Mesendoderm (in vitro differentiated cells): ENCODE data around the gene SLC4A8.

Experiments
- DNase-seq: peaks from one replicate; pipeline ENCODE4 v3.0.0; 2013
- H2AK5ac ChIP-seq: 2 replicates; pipeline ENCODE4 v1.6.1; 2013; ENCODE audit warnings: low read length, inconsistent platforms
- H2BK120ac ChIP-seq: 2 replicates; pipeline ENCODE4 v1.6.1; 2013; ENCODE audit warnings: low read depth, mild to moderate bottlenecking, low read length, moderate library complexity, mixed read lengths
- H2BK15ac ChIP-seq: replicated peaks from 2 replicates; pipeline ENCODE4 v1.6.1; 2013; ENCODE audit warnings: low read depth, mild to moderate bottlenecking, moderate library complexity
- H2BK5ac ChIP-seq: 2 replicates; pipeline ENCODE4 v1.6.1; 2013; ENCODE audit warnings: low read length, inconsistent platforms
- H3K18ac ChIP-seq: 2 replicates; pipeline ENCODE4 v1.6.1; 2013; ENCODE audit warnings: mild to moderate bottlenecking, low read length, mixed read lengths
- H3K23ac ChIP-seq: one replicate; pipeline ENCODE4 v1.6.1; 2013; ENCODE audit warnings: low read length
- H3K27ac ChIP-seq: 2 replicates; pipeline ENCODE4 v1.5.1; 2013; ENCODE audit warnings: low read depth, mild to moderate bottlenecking, inconsistent platforms, low read length, moderate library complexity
- H3K27me3 ChIP-seq: 2 replicates; pipeline ENCODE4 v1.6.1; 2013; ENCODE audit warnings: low read length, control low read depth, mild to moderate bottlenecking, inconsistent platforms; ENCODE audit not compliant: insufficient read depth, poor library complexity
- H3K36me3 ChIP-seq: 2 replicates; pipeline ENCODE4 v1.6.1; 2013; ENCODE audit warnings: low read length, inconsistent platforms; ENCODE audit not compliant: control insufficient read depth, insufficient read depth
- H3K4ac ChIP-seq: one replicate; pipeline ENCODE4 v1.6.1; 2013; ENCODE audit warnings: low read depth, mild to moderate bottlenecking, low read length, moderate library complexity
- H3K4me1 ChIP-seq: 2 replicates; pipeline ENCODE4 v1.6.1; 2013; ENCODE audit warnings: low read depth, low read length, inconsistent platforms; ENCODE audit not compliant: control insufficient read depth
- H3K4me2 ChIP-seq: 2 replicates; pipeline ENCODE4 v1.6.1; 2013; ENCODE audit warnings: low read length
- H3K4me3 ChIP-seq: 2 replicates; pipeline ENCODE4 v1.5.1; 2013; ENCODE audit warnings: mild to moderate bottlenecking, low read length
- H3K56ac ChIP-seq: one replicate; pipeline ENCODE4 v1.6.1; 2013; ENCODE audit warnings: low read length
- H3K79me1 ChIP-seq: 2 replicates; pipeline ENCODE4 v1.6.1; 2013; ENCODE audit warnings: low read length, inconsistent platforms
- H3K79me2 ChIP-seq: 2 replicates; pipeline ENCODE4 v1.6.1; 2013; ENCODE audit warnings: mild to moderate bottlenecking, low read length; ENCODE audit not compliant: control insufficient read depth, insufficient read depth
- H3K9ac ChIP-seq: 2 replicates; pipeline ENCODE4 v1.6.1; 2013; ENCODE audit warnings: low read length, inconsistent platforms
- H4K5ac ChIP-seq: one replicate; pipeline ENCODE4 v1.6.1; 2013; ENCODE audit warnings: low read length
- H4K8ac ChIP-seq: one replicate; pipeline ENCODE4 v1.6.1; 2013; ENCODE audit warnings: low read depth, mild to moderate bottlenecking, control low read depth, low read length, moderate library complexity
- WGBS: extraction: QIAGEN DNeasy Blood & Tissue Kit; methylation state at CpG from one replicate; pipeline ENCODE4 v1.1.7; 2013; ENCODE audit warnings: low lambda C conversion rate, missing lambda C conversion rate; ENCODE audit not compliant: insufficient coverage; ENCODE audit errors: extremely low coverage; 5-methylcytosine and 5-hydroxymethylcytosine counted together

SLC4A8 gene

GRCh38 chr12:51437431-51437830, 12.8 kb downstream of the SLC4A8 start:
- WGBS, result no CpG with 5 or more reads among the region's 1 CpG
- H3K27me3 ChIP-seq, result no peaks in the 10 kb centered on the region
- no peak for DNase-seq

GRCh38 chr12:51439330-51439729, 14.7 kb downstream of the SLC4A8 start:
- Histone ChIP-seq H2BK15ac (no peak overlapping the region), H4K8ac (no peak overlapping the region), H3K4me2 (no peak overlapping the region), H3K4ac (no peak overlapping the region), H3K9ac (no peak overlapping the region), H3K79me1 (no peaks in the 10 kb centered on the region), H4K5ac (no peak overlapping the region), H2BK5ac (no peak overlapping the region), H3K27me3 (no peaks in the 10 kb centered on the region), H3K56ac (no peak overlapping the region), H3K4me3 (no peak overlapping the region), H3K79me2 (no peaks in the 10 kb centered on the region), H3K4me1 (peaks cover 2% of the 10 kb centered on the region), H3K27ac (no peak overlapping the region), H3K18ac (no peak overlapping the region), H3K36me3 (no peaks in the 10 kb centered on the region), H2AK5ac (no peak overlapping the region), H3K23ac (no peak overlapping the region), H2BK120ac (no peak overlapping the region)
- DNase-seq, result no peak
- WGBS, result no CpG with 5 or more reads among the region's 2 CpGs

More at GRCh38 chr12:51437431-51437830, 12.8 kb downstream of the SLC4A8 start:
- Histone ChIP-seq H3K56ac (no peak overlapping the region), H3K18ac (no peak overlapping the region), H3K4ac (no peak overlapping the region), H4K8ac (no peak overlapping the region), H2BK5ac (no peak overlapping the region), H3K4me1 (peaks cover 2% of the 10 kb centered on the region), H3K4me3 (no peak overlapping the region), H3K79me2 (no peaks in the 10 kb centered on the region), H2BK15ac (no peak overlapping the region), H2AK5ac (no peak overlapping the region), H2BK120ac (no peak overlapping the region), H3K4me2 (no peak overlapping the region), H4K5ac (no peak overlapping the region), H3K9ac (no peak overlapping the region), H3K23ac (no peak overlapping the region), H3K27ac (no peak overlapping the region), H3K36me3 (no peaks in the 10 kb centered on the region), H3K79me1 (no peaks in the 10 kb centered on the region)

- WGBS, result no CpG with 5 or more reads among the region's 3 CpGs
Measured at GRCh38 chr12:51441583-51441982, 17.0 kb downstream of the SLC4A8 start.

GRCh38 chr12:51442324-51442723, 17.7 kb downstream of the SLC4A8 start:
- H2BK15ac ChIP-seq, result no peak overlapping the region
- H3K4ac ChIP-seq, result no peak overlapping the region
- no peak overlapping the region for H3K23ac ChIP-seq
- no CpG with 5 or more reads among the region's 4 CpGs for WGBS
- H3K4me3 ChIP-seq, result no peak overlapping the region
- H3K56ac ChIP-seq, result no peak overlapping the region
- H3K79me1 ChIP-seq, result no peaks in the 10 kb centered on the region
- no peak overlapping the region for H3K4me2 ChIP-seq
- H3K18ac ChIP-seq, result no peak overlapping the region
- H3K27ac ChIP-seq, result no peak overlapping the region
- H3K9ac ChIP-seq, result no peak overlapping the region
- DNase-seq, result no peak
- H2BK5ac ChIP-seq, result no peak overlapping the region
- H4K5ac ChIP-seq, result no peak overlapping the region
- no peaks in the 10 kb centered on the region for H3K27me3 ChIP-seq
- peaks cover 5% of the 10 kb centered on the region for H3K4me1 ChIP-seq
- no peaks in the 10 kb centered on the region for H3K36me3 ChIP-seq
- H4K8ac ChIP-seq, result no peak overlapping the region
- H2AK5ac ChIP-seq, result no peak overlapping the region
- H2BK120ac ChIP-seq, result no peak overlapping the region
- H3K79me2 ChIP-seq, result no peaks in the 10 kb centered on the region

More at GRCh38 chr12:51441583-51441982, 17.0 kb downstream of the SLC4A8 start:
- Histone ChIP-seq H4K5ac (no peak overlapping the region), H3K4me1 (peaks cover 5% of the 10 kb centered on the region), H3K4me3 (no peak overlapping the region), H2BK15ac (no peak overlapping the region), H3K4me2 (no peak overlapping the region), H3K79me1 (no peaks in the 10 kb centered on the region), H3K4ac (no peak overlapping the region), H2AK5ac (no peak overlapping the region), H3K27me3 (no peaks in the 10 kb centered on the region), H3K79me2 (no peaks in the 10 kb centered on the region), H3K9ac (no peak overlapping the region), H2BK5ac (no peak overlapping the region), H3K23ac (no peak overlapping the region), H4K8ac (no peak overlapping the region), H3K18ac (no peak overlapping the region), H3K27ac (no peak overlapping the region), H2BK120ac (no peak overlapping the region), H3K36me3 (no peaks in the 10 kb centered on the region), H3K56ac (no peak overlapping the region)
- no peak for DNase-seq

- Histone ChIP-seq H2BK5ac (no peak overlapping the region), H4K5ac (no peak overlapping the region), H3K27ac (no peak overlapping the region), H3K36me3 (no peaks in the 10 kb centered on the region), H3K4me1 (peaks cover 7% of the 10 kb centered on the region), H3K18ac (no peak overlapping the region), H3K79me1 (no peaks in the 10 kb centered on the region), H3K27me3 (no peaks in the 10 kb centered on the region), H4K8ac (no peak overlapping the region), H3K79me2 (no peaks in the 10 kb centered on the region), H3K4me2 (no peak overlapping the region), H3K4me3 (no peak overlapping the region), H2BK15ac (no peak overlapping the region), H3K9ac (no peak overlapping the region), H3K23ac (no peak overlapping the region), H3K56ac (peak overlapping the region; percentile 34), H2BK120ac (no peak overlapping the region), H2AK5ac (no peak overlapping the region), H3K4ac (no peak overlapping the region)
- DNase-seq, result no peak
- WGBS, result no CpG with 5 or more reads among the region's 5 CpGs
Measured at GRCh38 chr12:51443573-51443972, 18.9 kb downstream of the SLC4A8 start.

GRCh38 chr12:51448618-51449256, 24.1 kb downstream of the SLC4A8 start:
- H4K8ac ChIP-seq, result no peak overlapping the region
- no peak overlapping the region for H2BK120ac ChIP-seq
- no peaks in the 10 kb centered on the region for H3K27me3 ChIP-seq
- H3K4me3 ChIP-seq, result no peak overlapping the region
- peak overlapping the region; percentile 67 for H2AK5ac ChIP-seq
- WGBS, result no CpG with 5 or more reads among the region's 3 CpGs
- DNase-seq, result peak; percentile 41
- H3K4me1 ChIP-seq, result peaks cover 12% of the 10 kb centered on the region
- H4K5ac ChIP-seq, result no peak overlapping the region
- no peak overlapping the region for H3K23ac ChIP-seq
- peak overlapping the region; percentile 7 for H3K27ac ChIP-seq
- H3K9ac ChIP-seq, result no peak overlapping the region
- no peaks in the 10 kb centered on the region for H3K36me3 ChIP-seq
- H3K4ac ChIP-seq, result no peak overlapping the region
- H2BK15ac ChIP-seq, result no peak overlapping the region
- H2BK5ac ChIP-seq, result peak overlapping the region; percentile 61
- H3K79me2 ChIP-seq, result no peaks in the 10 kb centered on the region
- no peak overlapping the region for H3K18ac ChIP-seq
- peak overlapping the region; percentile 78 for H3K56ac ChIP-seq
- no peaks in the 10 kb centered on the region for H3K79me1 ChIP-seq
- no peak overlapping the region for H3K4me2 ChIP-seq
